ENCODE data around the gene CD9.

DNA sequence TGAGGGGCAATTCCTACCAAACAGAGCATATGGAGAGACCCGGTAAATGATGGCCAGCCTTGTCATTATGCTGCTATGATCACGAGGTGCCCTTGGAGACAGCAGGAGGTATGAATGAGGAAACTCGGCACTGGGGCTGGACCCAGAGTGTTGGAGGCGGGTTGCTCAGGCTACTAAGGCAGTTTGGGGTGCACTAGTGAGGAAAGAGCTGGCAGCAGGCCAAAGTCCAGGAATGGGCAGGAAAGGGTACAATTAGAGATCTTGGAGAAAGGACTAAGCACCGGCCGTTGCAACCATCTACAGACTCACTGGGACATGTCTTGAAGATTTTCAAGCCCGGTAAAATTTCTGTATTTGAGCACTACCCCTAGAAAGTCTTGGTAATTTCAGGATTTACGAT lies 54.3 kb downstream of the CD9 start:
- no peak for TF ChIP-seq ZFP3 (CRISPR knock-in tag; IDR thresholded peaks at IDR 0.05)
- TF ChIP-seq, protein P1, sequence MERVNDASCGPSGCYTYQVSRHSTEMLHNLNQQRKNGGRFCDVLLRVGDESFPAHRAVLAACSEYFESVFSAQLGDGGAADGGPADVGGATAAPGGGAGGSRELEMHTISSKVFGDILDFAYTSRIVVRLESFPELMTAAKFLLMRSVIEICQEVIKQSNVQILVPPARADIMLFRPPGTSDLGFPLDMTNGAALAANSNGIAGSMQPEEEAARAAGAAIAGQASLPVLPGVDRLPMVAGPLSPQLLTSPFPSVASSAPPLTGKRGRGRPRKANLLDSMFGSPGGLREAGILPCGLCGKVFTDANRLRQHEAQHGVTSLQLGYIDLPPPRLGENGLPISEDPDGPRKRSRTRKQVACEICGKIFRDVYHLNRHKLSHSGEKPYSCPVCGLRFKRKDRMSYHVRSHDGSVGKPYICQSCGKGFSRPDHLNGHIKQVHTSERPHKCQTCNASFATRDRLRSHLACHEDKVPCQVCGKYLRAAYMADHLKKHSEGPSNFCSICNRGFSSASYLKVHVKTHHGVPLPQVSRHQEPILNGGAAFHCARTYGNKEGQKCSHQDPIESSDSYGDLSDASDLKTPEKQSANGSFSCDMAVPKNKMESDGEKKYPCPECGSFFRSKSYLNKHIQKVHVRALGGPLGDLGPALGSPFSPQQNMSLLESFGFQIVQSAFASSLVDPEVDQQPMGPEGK (CRISPR knock-in tag; IDR thresholded peaks at IDR 0.05; ENCODE audit: borderline replicate concordance), result no peak
- no peak for TF ChIP-seq ARNTL (CRISPR knock-in tag; IDR thresholded peaks at IDR 0.05; ENCODE audit: borderline replicate concordance, low read depth)
- no peak for TF ChIP-seq TCF4 (CRISPR knock-in tag; IDR thresholded peaks at IDR 0.05; ENCODE audit: borderline replicate concordance)
- TF ChIP-seq TOX (CRISPR knock-in tag; IDR thresholded peaks at IDR 0.05; ENCODE audit: borderline replicate concordance), result no peak
- no peak for TF ChIP-seq RARB (CRISPR knock-in tag; IDR thresholded peaks at IDR 0.05)
- TF ChIP-seq, protein P2, sequence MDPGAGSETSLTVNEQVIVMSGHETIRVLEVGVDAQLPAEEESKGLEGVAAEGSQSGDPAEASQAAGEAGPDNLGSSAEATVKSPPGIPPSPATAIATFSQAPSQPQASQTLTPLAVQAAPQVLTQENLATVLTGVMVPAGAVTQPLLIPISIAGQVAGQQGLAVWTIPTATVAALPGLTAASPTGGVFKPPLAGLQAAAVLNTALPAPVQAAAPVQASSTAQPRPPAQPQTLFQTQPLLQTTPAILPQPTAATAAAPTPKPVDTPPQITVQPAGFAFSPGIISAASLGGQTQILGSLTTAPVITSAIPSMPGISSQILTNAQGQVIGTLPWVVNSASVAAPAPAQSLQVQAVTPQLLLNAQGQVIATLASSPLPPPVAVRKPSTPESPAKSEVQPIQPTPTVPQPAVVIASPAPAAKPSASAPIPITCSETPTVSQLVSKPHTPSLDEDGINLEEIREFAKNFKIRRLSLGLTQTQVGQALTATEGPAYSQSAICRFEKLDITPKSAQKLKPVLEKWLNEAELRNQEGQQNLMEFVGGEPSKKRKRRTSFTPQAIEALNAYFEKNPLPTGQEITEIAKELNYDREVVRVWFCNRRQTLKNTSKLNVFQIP (CRISPR knock-in tag; IDR thresholded peaks at IDR 0.05; ENCODE audit: borderline replicate concordance, low read depth), result no peak
- TF ChIP-seq SNAI2 (CRISPR knock-in tag; IDR thresholded peaks at IDR 0.05), result no peak
- no peak for TF ChIP-seq ESRRG (CRISPR knock-in tag; IDR thresholded peaks at IDR 0.05)

All from SK-N-SH treated with all-trans-retinoic acid at 6 μM for 48 hours (cell line).